ENCODE results near the gene FASTK.

The FASTK gene, protein sequence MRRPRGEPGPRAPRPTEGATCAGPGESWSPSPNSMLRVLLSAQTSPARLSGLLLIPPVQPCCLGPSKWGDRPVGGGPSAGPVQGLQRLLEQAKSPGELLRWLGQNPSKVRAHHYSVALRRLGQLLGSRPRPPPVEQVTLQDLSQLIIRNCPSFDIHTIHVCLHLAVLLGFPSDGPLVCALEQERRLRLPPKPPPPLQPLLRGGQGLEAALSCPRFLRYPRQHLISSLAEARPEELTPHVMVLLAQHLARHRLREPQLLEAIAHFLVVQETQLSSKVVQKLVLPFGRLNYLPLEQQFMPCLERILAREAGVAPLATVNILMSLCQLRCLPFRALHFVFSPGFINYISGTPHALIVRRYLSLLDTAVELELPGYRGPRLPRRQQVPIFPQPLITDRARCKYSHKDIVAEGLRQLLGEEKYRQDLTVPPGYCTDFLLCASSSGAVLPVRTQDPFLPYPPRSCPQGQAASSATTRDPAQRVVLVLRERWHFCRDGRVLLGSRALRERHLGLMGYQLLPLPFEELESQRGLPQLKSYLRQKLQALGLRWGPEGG

DNA sequence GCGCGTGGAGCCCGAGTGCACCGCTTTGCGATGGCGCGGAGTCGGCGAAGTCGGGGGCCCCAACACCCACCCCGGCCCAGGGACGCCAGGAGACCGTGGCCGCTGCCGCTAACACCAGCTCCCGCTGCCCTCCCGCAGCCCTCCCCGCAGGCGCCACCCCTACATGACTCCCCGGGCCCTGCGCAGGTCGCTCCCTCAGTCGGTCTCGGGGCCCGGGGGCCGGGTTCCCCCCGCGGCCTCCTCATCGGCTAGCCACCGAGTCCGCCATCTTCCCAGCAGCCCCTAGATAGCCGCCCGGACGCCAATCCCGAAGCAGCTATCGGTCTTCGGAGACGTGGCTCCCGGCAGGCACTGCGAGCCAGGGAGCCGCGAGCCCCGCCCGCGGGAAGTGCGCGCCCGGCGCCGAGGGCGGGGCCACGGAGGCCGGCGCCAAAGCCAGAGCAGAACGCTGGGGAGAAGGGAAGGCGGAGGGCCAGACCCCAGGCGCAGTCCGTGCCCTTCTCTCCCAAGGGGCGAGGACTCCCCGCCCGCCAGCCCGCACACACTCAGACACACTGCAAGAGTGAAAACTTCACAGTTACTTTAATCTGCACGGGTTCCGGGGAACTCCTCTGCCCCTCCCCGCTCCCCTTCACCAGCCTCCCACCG is at the start of gene FASTK:
FASTK (minus strand) TSS at position 288 of the 648 bp plus-strand sequence; CDS start at position 245, 43 bp downstream.
- peak; percentile 65 for DNase-seq (ENCODE audit: low read depth, low spot score)

DNA sequence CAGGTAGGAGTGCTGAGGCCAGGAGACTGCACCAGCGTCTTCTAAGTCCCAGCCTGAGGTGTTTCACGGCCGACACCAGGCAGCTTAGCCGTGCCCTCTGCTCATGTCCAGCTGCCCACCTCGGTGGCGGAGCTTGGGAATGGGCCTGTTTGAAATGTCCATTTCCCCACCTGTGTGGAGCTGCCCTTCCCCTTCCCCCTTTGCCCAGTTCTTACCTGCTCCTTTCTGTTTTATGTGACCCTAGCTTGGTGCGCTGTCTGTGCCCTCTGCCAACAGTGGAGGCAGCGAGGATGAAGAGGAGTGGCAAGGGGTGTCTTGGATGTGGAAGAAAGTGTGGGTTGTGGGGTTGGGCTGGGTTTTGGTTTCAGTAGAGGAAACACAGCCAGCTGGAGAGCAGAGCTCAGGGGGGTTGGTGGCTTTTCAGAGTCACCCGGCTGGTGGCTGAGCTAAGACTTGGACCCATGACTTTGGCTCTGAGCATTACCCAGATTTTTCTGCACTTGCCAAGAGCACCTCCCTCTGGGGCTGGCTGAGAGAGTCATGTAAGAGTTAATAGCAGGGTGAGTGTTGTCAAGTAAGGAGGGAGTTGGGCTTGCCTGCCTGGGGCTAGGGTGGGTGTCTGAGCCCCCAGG is 49.5 kb upstream of the FASTK start:
- DNase-seq (ENCODE audit: low read depth, low spot score): no peak

DNA sequence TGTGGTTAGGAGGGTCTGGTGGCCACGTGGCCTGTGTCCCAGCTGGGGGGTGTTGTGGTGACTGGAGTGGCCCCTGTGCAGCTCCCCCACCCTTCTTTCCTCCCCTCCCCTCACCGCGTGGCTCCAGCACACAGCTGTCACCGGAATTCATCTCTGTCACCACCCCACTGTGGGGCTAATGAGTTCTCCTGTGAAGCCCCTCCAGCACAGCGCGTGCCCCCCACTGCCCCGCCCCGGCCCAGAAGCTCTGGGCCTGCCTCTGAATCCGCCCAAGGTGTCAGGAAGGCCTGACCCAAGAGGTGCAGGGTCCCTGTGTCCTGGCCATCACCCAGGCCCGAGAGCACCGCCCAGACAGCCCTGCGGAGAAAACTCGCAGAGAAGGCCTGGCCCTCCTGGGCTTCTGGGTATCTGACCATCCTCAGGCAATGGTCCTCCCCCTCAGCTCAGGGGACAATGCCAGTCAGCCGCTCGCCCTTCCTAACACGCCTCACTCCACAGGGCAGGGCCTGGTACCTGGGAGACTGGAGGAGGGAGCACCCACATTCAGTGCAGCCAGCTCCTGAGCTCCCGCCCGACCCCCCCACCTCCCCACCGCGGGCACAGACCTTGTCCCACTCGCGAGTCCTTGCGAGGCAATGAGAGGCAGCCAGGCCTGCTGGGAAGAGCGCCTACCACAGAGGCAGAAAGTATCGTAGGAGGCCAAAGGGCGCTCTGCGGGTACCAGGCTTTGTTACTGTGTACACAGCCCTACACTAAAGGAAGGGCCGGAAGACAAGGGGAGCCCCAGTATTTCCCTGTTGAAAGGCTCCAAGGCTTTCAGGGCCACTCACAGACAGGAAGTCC is 48.7 kb upstream of the FASTK start:
- DNase-seq (ENCODE audit: low read depth, low spot score): no peak

DNA sequence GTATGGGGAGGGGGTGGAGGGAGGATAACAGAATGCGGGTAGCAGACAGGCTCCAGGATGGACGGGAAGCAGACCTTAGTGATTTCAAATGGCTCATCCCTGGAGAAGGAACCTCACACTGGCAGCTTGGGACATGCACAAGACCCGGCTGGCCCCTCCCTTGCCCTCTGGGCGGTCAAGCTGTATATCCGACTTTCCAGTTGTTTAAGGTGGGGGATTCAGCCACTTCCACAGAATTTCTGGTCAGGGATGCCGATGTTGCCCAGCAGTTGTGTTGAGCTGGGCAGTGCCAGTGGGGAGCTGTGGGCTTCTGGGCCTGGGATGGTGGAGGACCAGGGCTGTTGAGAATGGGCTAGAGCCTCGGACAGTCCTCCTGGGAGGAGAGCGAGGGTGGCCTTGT is 48.1 kb upstream of the FASTK start:
- no peak for DNase-seq (ENCODE audit: low read depth, low spot score)

DNA sequence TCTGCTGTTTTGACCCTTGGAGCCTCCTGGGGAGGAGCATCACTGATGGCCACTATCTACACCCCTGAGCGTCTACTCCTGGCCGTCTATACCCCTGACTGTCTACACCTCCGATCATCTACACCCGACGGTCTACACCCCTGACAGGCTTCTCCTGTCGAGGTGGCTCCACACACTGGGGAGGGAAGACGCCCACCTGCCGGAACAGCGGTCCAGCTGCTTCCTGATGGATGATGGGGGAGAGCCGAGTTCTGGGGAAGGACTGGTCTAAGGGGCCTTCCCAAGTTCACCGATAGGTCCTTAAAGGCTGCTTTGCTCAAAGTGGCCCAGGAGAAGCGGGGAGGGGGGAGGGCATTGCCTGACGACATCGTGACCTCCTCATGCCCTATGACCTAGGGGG is 47.5 kb upstream of the FASTK start:
- no peak for DNase-seq (ENCODE audit: low read depth, low spot score)

DNA sequence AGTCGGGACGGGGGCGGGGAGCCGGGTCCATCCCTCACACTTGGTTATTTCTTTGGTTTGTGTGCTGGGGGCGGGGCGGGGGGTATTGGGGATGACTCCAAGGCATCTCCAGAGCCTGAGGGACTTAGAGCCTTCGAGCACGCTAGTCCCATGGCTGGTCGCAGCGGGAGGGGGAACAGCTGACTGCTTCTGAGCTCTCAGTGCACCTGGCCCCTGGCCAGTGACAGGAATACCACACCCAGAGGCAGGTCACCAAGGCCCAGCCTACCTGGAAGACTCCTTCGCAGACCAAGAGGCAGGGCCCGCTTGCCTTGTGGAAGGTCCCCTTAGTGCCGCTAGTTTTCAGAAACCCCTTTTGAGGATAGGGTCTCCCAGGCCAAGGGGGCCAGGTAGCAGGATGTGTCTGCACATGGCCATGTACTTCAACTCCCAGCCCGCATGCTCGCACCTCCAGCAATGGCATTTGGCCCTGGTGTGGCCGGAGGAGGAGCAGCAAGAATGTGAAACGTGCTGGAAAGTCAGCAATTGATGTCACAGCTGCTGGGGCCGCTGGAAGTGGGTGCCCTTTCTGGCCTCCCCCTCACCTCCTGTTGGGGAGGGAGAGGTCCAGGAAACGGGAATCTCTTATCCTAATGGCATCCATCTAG is 46.0 kb upstream of the FASTK start:
- DNase-seq (ENCODE audit: low read depth, low spot score): no peak

DNA sequence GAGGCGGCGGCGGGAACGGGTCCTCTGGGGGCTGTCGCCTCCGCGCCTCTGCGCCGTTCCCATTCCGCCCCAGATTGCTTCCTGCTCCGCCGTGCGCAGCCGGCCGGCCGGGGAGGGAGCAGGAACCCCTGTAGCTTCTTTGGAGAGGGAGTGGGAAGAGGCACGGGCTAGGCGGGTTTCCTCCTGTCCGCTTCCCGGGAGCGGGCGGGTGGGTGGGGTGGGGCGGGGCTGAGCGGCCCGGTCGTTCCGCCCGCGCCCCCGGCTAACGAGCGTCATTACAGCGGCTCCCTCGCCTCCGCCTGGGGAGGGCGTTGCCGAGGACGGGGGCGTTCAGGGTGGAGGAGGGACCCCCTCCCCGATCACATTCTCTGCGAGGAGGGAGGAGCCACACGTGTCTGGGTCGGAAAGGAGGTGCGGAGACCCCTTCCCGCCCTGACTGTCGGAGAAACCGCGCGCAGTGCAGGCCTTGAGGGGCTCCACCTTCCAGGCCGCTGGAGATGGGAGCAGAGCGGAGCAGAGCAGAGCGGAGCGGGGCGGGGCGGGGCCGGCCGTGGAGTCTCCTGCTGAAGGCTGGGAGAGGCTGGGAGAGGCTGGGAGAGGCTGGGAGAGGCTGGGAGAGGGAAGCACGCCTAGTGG is 45.4 kb upstream of the FASTK start:
- DNase-seq (ENCODE audit: low read depth, low spot score): no peak

DNA sequence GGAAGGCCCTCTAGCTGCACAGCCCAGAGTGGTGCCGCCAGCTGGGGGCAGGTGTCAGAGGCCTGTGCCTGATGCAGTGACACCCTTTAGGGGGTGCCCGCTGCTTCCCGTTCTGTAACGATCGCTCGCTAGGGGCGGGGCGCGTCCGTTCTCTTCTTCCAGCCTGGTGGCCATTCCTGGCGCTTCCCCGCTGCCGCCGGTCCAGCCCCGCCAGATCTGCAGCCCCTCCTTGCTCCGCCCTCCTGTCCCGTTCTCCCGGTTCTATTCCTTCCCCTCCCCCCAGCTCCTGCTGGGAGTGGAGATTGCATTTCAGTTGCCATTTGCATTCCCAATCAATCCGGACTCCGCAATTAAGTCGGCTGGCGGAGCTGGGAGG is 44.8 kb upstream of the FASTK start:
- DNase-seq (ENCODE audit: low read depth, low spot score): no peak

DNA sequence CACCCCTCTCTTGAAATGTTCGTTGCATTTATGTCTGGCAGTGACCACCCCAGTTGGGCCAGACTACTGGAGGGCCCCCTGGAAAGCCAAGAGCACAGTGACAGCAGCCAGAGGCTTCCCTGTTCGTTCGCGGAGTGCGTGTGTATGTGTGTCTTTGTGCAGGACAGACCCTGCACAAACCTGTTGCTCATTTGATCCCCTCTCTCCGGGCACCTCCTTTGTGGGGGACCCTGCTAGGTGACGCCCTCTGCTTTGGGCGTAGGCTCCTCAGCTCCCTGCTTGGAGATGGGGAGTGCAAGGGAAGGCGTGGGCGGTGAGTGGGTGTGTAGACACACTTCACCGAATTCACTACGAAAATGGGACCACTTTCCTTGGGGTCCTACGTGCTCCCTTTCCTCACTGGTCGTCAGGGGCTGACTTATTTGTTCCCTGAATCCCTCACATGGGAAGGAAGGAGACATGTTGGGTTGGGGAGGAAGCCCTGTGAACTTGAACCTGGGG is 44.3 kb upstream of the FASTK start:
- no peak for DNase-seq (ENCODE audit: low read depth, low spot score)

DNA sequence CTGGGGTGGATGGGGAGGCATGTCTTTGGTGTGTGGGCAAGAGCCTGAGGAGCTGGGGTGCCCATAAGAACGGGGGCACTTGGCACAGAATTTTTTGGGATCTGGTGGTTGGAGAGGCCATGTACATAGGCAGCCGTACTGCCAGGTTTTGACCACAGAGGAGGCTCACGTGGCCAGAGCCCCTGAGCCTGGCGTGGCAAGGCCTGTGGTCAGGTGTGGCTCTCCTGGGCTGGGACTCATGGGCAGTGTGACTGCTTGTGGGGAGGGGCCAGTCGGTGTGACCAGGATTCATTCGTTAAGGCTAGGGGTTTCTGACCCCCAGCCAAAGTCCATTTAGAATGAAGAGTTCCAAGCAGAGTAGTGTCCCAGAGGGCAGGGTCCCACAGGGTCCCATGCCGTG is 43.9 kb upstream of the FASTK start:
- no peak for DNase-seq (ENCODE audit: low read depth, low spot score)

DNA sequence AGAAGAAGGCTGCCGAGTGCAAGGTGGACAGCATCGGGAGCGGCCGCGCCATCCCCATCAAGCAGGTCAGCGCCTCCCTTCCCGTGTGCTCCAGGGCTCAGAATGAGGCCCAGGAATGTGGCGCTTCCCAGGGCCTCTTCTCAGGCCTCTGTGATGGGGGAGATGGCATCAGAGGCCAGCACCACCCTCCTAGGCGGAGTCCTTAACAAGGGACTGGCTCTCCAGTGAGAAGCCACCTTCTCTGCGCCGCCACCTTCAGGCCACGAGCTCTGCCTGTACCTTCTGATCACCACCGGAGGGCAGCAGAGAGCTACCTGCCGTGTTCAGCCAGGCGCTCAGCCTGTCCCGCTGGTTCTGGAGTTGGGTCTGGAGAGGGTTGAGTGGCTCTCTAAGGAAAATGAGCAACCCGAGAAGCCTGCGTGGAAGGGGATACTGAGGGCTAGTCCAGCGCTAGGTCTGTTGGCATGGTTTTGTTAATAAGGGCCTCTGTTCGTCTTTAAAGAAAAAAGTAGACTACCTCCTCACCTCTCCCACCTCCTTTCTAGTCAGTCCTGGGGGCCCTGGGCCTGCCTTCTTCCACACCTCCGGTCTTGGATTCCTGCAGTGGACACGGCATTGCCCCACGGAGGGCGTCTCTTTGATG is 43.3 kb upstream of the FASTK start:
- peak; percentile 55 for DNase-seq (ENCODE audit: low read depth, low spot score)

DNA sequence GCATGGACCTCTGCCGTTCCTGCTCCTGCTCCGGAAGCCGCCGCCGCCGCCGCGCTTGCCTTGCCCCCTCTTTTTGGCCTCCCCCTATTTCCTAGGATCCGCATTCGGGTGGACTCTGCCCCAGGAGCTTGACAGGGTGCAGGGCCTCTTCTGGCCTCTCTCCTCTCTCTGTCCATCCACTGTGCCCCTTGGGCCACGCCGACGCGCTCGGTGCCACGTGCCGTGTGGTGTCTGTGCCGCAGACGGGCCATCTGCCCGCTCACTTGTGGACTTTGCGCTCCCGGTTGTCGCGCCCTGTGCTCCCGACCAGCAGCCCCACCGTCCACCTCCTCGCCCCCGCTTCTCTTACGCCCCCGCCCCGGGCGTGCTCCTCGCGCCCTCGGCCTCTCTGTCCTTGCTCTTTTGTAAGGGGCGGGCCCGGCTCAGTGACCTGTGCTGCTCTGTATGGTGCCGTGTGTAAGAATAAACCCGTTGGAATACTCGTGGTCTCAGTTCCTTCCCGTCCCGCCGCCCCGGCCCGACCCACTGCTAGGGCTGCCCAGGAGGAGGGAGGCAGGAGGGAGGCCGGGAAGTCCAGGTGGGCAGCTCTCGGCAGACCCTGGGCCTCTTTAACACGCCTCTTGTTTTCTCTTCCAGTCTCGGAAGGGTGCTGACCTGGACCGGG is 42.7 kb upstream of the FASTK start:
- DNase-seq (ENCODE audit: low read depth, low spot score): no peak

DNA sequence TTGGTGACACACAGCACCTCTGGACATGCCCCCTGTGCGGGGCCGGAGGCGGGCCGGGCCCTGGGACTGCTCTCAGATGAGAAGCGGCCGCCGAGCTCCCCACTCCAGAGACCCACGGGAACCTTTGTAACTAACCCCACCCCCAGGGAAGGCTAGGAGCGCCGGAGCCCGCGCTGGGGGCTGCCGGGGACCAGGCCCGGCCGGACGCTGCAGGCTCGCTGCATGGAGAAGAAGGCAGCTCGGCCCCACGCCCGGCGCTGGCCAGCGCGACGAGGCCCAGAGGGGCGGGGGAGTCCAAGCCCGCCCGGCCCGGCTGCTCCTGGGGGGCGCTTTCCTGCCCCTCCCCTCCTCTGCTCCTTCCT is 42.2 kb upstream of the FASTK start:
- no peak for DNase-seq (ENCODE audit: low read depth, low spot score)

DNA sequence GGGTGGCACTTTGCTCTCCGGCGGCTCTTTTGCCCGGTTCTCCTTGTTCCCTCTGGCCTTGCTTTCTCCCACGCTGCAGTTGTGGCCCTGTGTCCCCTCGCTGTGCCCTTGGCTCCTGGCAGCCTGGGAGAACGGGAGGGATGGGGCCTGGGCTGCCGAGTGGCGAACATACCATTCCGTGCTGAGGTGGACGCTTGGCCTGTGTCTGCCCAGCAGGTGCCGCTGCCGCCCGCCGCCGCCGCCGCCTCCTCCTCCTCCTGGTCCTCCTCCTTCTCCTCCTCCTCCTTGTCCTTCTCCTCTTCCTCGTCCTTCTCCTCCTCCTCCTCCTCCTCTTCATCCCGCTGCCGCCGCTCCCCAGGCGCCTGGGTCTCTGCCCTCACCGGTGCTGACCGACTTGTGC is 41.7 kb upstream of the FASTK start:
- DNase-seq (ENCODE audit: low read depth, low spot score): no peak

DNA sequence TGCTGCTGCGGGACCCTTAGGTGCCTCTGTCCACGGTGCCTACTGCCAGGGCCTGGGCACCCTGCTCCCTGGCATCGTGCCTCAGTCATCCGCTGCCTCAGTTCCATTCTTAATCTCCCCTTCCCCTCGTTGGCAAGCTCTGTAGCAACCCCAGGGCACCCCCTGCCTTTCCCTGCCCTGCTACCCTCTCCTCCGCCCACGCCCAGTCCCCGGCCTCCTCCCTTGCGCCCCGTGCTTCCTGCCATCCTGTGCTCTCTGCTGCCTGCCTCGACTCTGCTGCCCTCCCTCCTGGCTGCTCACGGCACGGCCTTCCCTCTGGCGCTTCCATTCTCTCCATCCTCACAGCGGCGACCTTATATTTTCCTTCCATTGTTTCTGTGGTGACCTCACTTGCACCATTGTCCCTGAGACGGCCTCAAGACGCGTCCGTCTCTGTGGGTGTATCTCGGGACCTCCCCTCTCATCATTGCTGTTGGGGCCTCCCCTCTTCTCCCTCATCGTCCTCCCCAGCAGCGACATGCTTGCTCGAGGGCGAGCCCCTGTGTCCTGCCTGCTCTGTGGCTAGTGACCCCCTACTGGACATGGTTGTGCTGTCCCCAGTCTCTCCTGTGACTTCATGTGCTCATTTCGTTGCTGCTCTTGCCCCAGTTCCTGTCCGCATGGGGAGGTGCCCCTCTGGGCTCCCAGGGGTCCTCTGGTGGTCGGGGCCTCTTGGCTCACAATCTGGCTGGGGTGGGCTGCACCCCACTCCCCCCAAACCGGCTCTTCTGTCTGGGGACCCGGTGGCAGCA is 41.0 kb upstream of the FASTK start:
- DNase-seq (ENCODE audit: low read depth, low spot score): no peak

DNA sequence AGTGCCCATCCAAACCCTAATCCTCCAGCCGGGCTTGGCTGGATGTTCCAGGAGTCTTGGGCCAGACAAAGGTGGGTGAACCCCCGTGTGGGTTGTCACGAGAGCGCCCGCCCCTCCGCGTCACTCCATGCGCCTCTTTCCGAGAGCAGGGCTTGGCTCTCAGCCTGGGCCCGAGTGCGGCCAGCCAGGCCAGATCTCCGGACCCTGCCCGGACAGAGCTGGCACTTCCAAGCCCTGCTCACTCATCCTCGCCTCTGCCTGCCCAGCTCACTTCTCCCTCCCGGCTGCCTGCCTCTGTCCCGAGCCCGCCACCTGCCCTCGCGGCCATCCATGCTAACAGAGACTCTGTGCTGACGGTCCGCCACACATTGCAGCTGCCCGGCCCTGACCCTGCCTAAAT is 40.3 kb upstream of the FASTK start:
- DNase-seq (ENCODE audit: low read depth, low spot score): no peak

DNA sequence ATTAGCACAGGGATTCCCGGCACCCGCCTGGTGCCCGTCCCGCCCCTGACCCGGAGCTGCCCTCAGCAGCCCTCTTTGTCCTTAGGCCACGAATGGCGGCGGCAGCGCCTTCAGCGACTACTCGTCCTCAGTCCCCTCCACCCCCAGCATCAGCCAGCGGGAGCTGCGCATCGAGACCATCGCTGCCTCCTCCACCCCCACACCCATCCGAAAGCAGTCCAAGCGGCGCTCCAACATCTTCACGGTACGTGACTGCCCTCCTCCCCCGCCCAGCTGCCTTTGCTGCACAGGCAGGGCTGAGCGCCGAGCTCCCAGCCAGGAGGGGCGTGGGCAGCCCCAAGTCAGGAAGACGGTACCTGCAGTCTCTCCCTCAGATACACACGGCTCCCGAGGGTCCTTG is 39.3 kb upstream of the FASTK start:
- DNase-seq (ENCODE audit: low read depth, low spot score): no peak

DNA sequence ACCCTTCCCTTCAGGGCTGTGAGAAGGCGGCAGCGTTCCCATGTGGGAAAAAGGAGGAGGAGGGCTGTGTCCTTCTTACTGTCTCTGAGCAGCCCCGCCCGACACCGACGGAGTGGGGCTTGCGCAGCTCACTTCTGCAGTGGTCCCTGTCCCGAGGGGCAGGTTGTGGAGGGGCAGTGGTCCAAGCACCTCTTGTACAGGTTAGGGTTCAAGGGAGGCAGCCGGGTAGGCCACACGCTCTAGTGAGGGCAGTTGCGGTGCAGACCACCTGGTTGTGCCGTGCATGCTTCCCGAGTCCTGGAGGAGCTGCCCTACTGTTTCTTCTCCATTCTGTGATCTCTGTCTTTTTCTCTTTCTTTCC is 38.4 kb upstream of the FASTK start:
- DNase-seq (ENCODE audit: low read depth, low spot score): no peak
